ENCODE measurements around the gene DOCK10.

DOCK10 gene

GRCh38 chr2:224832207-224832606, 210.1 kb downstream of the DOCK10 start:
- TF ChIP-seq, protein P1, sequence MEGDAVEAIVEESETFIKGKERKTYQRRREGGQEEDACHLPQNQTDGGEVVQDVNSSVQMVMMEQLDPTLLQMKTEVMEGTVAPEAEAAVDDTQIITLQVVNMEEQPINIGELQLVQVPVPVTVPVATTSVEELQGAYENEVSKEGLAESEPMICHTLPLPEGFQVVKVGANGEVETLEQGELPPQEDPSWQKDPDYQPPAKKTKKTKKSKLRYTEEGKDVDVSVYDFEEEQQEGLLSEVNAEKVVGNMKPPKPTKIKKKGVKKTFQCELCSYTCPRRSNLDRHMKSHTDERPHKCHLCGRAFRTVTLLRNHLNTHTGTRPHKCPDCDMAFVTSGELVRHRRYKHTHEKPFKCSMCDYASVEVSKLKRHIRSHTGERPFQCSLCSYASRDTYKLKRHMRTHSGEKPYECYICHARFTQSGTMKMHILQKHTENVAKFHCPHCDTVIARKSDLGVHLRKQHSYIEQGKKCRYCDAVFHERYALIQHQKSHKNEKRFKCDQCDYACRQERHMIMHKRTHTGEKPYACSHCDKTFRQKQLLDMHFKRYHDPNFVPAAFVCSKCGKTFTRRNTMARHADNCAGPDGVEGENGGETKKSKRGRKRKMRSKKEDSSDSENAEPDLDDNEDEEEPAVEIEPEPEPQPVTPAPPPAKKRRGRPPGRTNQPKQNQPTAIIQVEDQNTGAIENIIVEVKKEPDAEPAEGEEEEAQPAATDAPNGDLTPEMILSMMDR (IDR thresholded peaks at IDR 0.05; ENCODE audit: insufficient read depth, missing control alignments): no peak
- FAIRE-seq (no peak), DNase-seq (ENCODE audit: insufficient read length, low spot score) (no peak)

DNA sequence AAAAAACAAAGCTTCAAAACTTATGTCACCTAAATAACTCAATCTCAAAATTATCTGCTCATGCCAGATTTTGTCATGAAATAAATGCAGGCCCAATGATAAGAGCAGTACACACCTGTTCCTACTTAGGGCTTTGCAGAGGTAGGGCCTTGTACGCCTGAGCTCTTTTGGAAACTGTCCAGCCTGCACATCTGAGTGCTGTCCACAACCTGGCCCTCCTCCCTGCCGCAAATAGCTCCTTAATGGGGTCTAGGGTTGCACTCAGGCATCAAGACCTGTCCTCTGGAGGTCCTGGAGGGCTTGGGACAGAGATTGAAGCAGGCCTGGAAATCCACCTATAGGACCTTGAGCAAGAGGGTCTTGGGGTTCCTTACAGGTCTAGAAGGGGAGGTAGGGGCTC, 210.7 kb downstream of the DOCK10 start:
- FAIRE-seq: no peak
- no peak for DNase-seq (ENCODE audit: insufficient read length, low spot score)
- TF ChIP-seq, protein P1 (IDR thresholded peaks at IDR 0.05; ENCODE audit: insufficient read depth, missing control alignments): no peak

DNA sequence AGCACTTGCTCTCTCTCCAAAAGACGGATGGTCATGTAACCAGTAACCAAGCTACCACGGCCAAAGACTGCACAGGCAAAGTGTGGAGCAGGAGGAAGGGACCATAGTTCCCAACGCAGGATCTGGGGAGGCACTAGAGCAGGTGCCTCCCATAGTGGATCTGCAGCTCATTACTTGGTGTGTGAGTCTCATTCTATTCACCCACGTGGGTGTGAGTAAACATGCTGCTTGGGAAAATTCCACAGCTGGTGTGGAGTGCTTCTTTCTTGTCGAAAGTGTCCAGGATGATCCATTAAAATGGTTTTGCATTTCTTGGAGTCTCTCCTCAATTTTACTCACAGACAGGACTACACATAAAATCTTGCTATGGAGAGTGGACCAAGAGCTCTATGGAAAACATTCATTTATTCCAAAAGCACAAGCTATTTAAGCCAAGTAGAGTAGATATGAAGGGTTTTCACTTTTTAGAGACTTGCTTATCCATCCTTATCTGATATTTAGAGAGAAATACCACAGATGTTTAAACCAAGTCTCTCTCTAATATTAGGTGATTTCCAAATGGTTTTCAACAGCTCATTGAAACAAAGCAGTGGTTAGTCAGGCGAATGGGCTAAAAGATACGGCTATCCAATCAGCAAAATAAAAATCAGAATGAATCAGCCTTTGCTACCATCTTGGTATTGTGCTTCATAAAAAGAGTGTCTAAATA, 221.8 kb downstream of the DOCK10 start:
- TF ChIP-seq, protein P1 (IDR thresholded peaks at IDR 0.05; ENCODE audit: insufficient read depth, missing control alignments): no peak
- FAIRE-seq (no peak), DNase-seq (ENCODE audit: insufficient read length, low spot score) (no peak)

- DNase-seq (ENCODE audit: insufficient read length, low spot score) (no peak), FAIRE-seq (no peak)
- TF ChIP-seq, protein P1 (IDR thresholded peaks at IDR 0.05; ENCODE audit: insufficient read depth, missing control alignments): no peak
Observed at GRCh38 chr2:224819075-224819474, 223.2 kb downstream of the DOCK10 start.

DNA sequence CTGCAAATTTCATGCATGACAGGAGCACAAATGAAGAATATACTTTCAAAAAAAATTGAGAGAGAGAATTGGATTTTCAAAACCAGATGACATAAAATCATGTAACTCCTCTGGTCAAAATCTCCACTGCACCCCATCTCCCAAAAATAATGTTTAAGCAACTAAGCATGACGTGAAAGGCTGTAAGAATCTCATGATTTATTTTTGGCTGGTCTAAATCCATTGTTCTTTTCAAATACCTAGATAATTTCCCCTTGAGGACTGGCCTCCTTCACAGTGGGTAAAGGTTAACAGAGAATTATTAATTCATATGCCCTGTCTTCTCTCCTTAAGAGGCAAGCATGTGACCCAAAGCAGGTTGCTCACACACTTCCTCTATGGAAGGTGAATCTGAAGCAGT, 224.6 kb downstream of the DOCK10 start:
- FAIRE-seq: no peak
- TF ChIP-seq, protein P1 (IDR thresholded peaks at IDR 0.05; ENCODE audit: insufficient read depth, missing control alignments): no peak
- DNase-seq (ENCODE audit: insufficient read length, low spot score): no peak

DNA sequence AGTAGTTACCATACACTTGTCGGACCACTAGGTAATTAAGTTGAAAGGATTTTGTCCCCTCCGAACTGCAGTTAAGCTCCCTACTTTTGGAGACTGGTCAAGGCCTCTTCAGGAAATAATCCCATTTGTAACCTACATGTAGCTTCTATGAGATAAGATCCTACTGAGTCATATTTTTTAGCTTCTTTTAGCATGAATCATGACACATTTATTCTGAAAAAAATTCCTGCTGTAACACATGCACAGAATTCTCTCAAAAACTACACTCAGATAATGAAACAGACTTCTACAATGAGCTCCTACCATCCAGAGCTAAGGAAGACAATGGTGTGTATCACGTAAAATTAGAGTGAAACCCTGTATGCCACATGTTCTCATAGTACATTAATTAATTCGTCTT, 225.5 kb downstream of the DOCK10 start:
- DNase-seq (ENCODE audit: insufficient read length, low spot score): no peak
- no peak for FAIRE-seq
- TF ChIP-seq, protein P1 (IDR thresholded peaks at IDR 0.05; ENCODE audit: insufficient read depth, missing control alignments): no peak

GRCh38 chr2:224813578-224813977, 228.7 kb downstream of the DOCK10 start:
- TF ChIP-seq, protein P1 (IDR thresholded peaks at IDR 0.05; ENCODE audit: insufficient read depth, missing control alignments): no peak
- FAIRE-seq: no peak
- DNase-seq (ENCODE audit: insufficient read length, low spot score): no peak

Measured in D721Med (cell line).